ENCODE measurements around the gene GPR87.

DNA sequence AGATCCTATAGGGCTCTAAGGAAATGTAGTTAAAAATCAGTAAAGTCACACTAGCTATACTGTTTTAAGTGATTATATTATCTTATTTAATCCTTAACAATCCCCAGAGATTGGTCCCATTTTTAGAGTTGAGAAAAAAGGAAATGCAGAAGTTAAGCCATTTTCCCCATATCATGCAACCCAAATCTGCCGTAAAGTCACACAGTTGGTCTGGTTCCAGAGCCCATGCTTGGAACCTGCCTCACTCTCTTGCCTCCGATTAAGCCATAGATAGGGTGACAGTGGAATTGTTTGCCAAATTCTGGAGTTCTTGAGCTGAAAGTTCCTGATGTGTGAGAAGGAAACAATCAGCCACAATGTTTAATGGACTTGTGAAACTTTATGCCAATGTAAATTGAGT lies 15.1 kb upstream of the GPR87 start:
- TF ChIP-seq, protein P1, sequence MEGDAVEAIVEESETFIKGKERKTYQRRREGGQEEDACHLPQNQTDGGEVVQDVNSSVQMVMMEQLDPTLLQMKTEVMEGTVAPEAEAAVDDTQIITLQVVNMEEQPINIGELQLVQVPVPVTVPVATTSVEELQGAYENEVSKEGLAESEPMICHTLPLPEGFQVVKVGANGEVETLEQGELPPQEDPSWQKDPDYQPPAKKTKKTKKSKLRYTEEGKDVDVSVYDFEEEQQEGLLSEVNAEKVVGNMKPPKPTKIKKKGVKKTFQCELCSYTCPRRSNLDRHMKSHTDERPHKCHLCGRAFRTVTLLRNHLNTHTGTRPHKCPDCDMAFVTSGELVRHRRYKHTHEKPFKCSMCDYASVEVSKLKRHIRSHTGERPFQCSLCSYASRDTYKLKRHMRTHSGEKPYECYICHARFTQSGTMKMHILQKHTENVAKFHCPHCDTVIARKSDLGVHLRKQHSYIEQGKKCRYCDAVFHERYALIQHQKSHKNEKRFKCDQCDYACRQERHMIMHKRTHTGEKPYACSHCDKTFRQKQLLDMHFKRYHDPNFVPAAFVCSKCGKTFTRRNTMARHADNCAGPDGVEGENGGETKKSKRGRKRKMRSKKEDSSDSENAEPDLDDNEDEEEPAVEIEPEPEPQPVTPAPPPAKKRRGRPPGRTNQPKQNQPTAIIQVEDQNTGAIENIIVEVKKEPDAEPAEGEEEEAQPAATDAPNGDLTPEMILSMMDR (IDR thresholded peaks at IDR 0.05; ENCODE audit: low read length): no peak
- TF ChIP-seq EZH2 (IDR thresholded peaks at IDR 0.05; ENCODE audit: borderline replicate concordance, low read length): no peak

All from OCI-LY1 (cell line).